Large intestine (tissue), 3 donors: Measurements from ENCODE around the gene SLC22A23. TPM values are rescaled to one million over a fixed set of nuclear protein-coding genes. Genes with fewer than 3 reads are reported as not detected.

Experiments used
- DNase-seq, 2 donors: peaks; one replicate each; pipeline versions ENCODE4 v3.0.0 to v3.0.0-alpha.2; 2013
- H3K27ac ChIP-seq: one replicate; pipeline ENCODE4 v1.5.1; 2013; ENCODE audit warnings: low read length
- H3K27me3 ChIP-seq: 2 replicates; pipeline ENCODE4 v1.6.1; 2013; ENCODE audit warnings: low read length; ENCODE audit not compliant: control insufficient read depth, insufficient read depth
- H3K36me3 ChIP-seq: 2 replicates; pipeline ENCODE4 v1.6.1; 2013; ENCODE audit warnings: low read length; ENCODE audit not compliant: control insufficient read depth, insufficient read depth
- H3K4me1 ChIP-seq: one replicate; pipeline ENCODE4 v1.6.1; 2013; ENCODE audit warnings: low read length; ENCODE audit not compliant: control insufficient read depth, insufficient read depth
- H3K4me3 ChIP-seq: one replicate; pipeline ENCODE4 v1.5.1; 2013; ENCODE audit warnings: low read length
- H3K9me3 ChIP-seq: one replicate; pipeline ENCODE4 v1.6.1; 2013; ENCODE audit warnings: mild to moderate bottlenecking, low read depth, low read length, moderate library complexity; ENCODE audit not compliant: control insufficient read depth
- WGBS: methylation state at CpG from one replicate; pipeline ENCODE4 v1.1.5; 2013; ENCODE audit warnings: low lambda C conversion rate; ENCODE audit not compliant: insufficient coverage; 5-methylcytosine and 5-hydroxymethylcytosine counted together
- polyA plus RNA-seq: library from polyadenylated mRNA; unstranded; fragments of 120-200 nt; gene quantifications from one replicate; pipeline ENCODE4 v1.2.1, GENCODE V29; 2013

SLC22A23 gene
- polyA plus RNA-seq, 1 donor: 34.7 TPM

DNA sequence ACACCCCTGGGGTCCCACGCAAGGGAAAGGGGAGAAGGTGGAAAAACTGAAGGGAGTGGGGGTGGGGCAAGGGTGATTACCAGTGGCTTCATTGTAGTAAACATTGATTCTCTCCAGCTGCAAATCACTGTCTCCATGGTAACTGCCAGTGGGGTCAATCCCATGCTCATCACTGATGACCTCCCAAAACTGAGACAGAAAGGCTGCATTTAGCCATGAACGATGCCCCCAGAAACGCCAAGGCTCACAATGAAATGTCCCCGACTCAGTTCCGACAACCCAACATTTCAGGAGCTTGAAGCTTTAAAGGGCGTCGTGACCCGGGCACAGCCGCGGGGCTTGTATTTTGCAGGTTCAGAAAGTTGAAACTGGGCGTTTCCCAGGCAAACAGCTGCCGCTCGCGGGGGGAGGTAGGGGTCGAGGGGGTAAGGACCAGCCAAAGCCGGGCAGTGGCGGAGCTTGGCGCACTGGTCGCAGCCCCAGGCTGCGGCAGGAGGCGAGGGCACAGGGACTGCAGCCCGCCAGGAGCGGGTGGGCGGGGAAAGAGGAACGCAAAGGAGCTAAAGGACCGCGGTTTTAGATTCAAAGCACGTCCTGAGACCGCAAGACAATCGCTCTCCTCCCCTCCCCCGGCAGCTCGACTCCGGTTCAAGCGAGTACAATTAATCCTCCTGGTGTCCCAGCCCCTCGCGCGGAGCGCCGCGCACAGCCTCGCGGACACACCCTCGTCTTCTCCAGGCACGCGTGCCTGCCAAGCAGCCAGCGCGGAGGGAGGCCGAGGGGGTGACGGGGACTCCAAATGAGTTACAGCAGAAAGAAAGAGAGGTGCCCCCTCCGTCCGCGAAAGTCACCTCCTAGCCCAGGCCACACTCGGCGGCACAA is 230.1 kb downstream of the SLC22A23 start:
- Histone ChIP-seq H3K27me3 (peaks cover 63% of the 10 kb centered on the region), H3K9me3 (peaks cover 29% of the 10 kb centered on the region), H3K4me3 (peak overlapping the region; percentile 32), H3K4me1 (peaks cover 35% of the 10 kb centered on the region), H3K36me3 (no peaks in the 10 kb centered on the region), H3K27ac (peak overlapping the region; percentile 20)
- WGBS: no CpG with 5 or more reads among the region's 54 CpGs
- DNase-seq: peak; percentile 33 to 59

DNA sequence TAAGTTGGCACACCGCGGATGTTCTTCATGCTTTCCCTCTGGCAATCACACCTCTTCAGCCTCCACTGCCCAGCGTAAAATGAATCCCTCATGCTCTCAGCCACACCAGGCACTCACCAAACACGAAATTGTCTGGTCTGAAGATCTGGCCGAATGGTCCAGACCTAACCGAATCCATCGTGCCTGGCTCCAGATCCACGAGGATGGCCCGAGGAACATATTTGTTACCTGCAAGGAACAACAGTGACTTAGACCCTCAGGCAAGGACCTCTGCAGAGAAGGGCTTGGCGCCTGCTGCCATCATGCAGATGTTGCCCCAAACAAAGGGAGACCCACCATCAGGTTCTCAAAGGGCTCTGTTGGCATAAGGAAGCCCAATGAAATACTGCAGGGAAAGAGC is 230.8 kb downstream of the SLC22A23 start:
- Histone ChIP-seq H3K4me3 (peak overlapping the region; percentile 32), H3K27me3 (peaks cover 62% of the 10 kb centered on the region), H3K36me3 (no peaks in the 10 kb centered on the region), H3K9me3 (peaks cover 26% of the 10 kb centered on the region), H3K27ac (no peak overlapping the region), H3K4me1 (peaks cover 34% of the 10 kb centered on the region)
- no CpG with 5 or more reads among the region's 10 CpGs for WGBS
- DNase-seq: no peak

DNA sequence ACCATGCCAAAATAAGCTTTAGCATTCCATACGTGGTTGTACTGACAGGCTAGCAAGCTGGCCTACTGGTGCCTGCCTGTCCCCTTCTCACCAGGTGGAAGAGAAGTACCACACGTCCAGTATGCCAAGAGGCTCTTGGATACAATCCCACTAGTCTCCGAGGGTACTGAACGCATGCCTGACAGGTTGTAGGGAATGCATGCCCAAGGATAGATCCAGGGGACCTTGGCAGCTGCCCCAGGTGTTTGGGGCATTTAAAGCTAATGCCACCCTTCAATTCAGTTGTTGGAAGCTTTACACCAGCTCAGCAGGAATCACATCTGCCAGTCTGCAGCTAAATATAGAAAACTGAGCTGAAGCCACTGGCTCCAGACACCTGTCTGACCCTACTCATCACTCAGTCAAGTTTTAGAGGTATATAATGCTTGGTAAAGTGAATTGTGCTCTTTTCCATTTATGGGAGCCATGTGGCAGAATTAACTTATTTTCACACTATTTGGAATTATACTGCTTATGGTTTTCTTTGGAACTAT is 234.3 kb downstream of the SLC22A23 start:
- Histone ChIP-seq H3K36me3 (no peaks in the 10 kb centered on the region), H3K27ac (no peak overlapping the region), H3K27me3 (peaks cover 30% of the 10 kb centered on the region), H3K9me3 (peaks cover 12% of the 10 kb centered on the region), H3K4me3 (no peak overlapping the region), H3K4me1 (peaks cover 10% of the 10 kb centered on the region)
- WGBS: no CpG with 5 or more reads among the region's 4 CpGs
- DNase-seq: no peak

DNA sequence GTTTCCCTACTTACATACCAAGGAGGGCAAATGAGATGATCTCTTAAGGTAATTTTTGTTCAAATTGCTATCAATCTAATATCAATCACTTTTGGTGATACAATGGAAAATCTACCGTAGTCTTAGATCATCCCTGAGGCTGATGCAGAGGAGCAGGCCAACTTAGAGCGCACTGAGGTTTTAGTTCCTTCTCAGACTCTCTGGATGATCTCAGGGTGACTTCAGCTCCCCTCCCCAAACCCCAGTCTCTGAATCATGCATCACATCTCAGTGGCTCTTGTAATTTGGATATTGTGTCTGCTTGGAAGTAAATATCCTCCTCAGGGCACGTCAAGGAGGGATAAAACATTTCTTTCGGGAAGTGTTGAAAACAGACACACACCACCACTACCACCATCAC is 235.3 kb downstream of the SLC22A23 start:
- H3K4me1 ChIP-seq: peaks cover 2% of the 10 kb centered on the region
- no peak overlapping the region for H3K4me3 ChIP-seq
- H3K27ac ChIP-seq: no peak overlapping the region
- H3K27me3 ChIP-seq: peaks cover 21% of the 10 kb centered on the region
- no peaks in the 10 kb centered on the region for H3K36me3 ChIP-seq
- WGBS: no CpG with 5 or more reads among the region's 4 CpGs
- H3K9me3 ChIP-seq: peaks cover 4% of the 10 kb centered on the region
- no peak for DNase-seq

DNA sequence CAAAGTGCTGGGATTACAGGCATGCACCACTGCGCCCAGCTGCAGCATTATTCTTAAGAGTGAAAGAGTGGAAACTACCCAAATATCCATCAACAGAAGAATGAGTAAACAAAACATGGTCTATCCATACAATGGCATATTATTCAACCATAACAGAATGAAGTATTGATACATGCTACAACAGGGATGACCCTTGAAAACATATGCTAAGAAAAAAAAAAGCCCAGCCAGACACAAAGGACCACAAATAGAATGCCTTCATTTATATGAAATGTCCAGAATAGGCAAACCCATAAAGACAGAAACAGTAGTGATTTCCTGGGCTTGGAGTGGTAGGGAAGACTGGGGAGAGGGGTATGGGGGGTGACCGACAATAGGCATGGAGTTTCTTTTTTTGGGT is 236.5 kb downstream of the SLC22A23 start:
- Histone ChIP-seq H3K36me3 (no peaks in the 10 kb centered on the region), H3K27ac (no peak overlapping the region), H3K27me3 (peaks cover 11% of the 10 kb centered on the region), H3K4me3 (no peak overlapping the region), H3K4me1 (no peaks in the 10 kb centered on the region), H3K9me3 (peaks cover 4% of the 10 kb centered on the region)
- 89% methylated on average over 1 of the region's 2 CpGs for WGBS
- DNase-seq: no peak

Other genes starting within 250 kb of the SLC22A23 start
- 54.3 TPM for gene TUBB2B, start 229.4 kb downstream of the SLC22A23 start, polyA plus RNA-seq
- gene PSMG4, start 198.1 kb downstream of the SLC22A23 start, polyA plus RNA-seq: 25.2 TPM